GM12892 (cell line): ENCODE data around the gene ACOT2.
A peak's percentile ranks its signal among the peaks of the same experiment; 100 is the strongest.
"Not testable (repeated sequence)": the region's sequence is repeated elsewhere in the genome, so short reads cannot be mapped to it uniquely, and the experiment has no call there.

Experiments
- DNase-seq: peaks from one replicate; pipeline ENCODE4 v3.0.0; 2011; ENCODE audit not compliant: insufficient read length
- FAIRE-seq: peaks from 2 replicates; lab custom pipeline; 2011; peaks lifted over from hg19 to GRCh38; lab: Jason Lieb, UNC
- POLR2A ChIP-seq: IDR thresholded peaks from 2 replicates; pipeline ENCODE4 v1.6.1; 2011; ENCODE audit warnings: low read depth, low read length, control low read depth
- POLR2AphosphoS5 ChIP-seq: IDR thresholded peaks from 2 replicates; pipeline ENCODE4 v1.6.1; 2011; ENCODE audit warnings: low read depth, low read length, control low read depth
- TAF1 ChIP-seq: IDR thresholded peaks from 2 replicates; pipeline ENCODE4 v1.6.1; 2011; ENCODE audit warnings: low read depth, mild to moderate bottlenecking, control low read depth, low read length, borderline replicate concordance

Gene ACOT2

DNA sequence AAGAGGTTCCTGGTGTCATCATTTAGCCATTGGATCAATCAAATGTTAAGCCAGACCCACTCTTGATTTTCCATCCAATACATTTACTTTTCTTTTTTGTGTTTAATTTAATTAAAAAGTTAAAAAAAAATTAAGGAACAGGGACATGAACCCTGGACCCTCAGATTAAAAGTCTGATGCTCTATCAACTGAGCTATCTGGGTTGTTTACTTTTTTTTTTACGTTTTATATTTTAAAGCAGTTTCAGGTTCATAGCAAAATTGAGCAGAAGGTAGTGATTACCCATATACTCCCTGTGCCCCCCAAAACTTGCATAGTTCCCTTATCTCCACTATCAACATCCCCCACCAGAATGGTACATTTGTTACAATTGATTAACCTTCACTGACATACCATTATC, 19.7 kb downstream of the ACOT2 start:
- DNase-seq (no peak), FAIRE-seq (no peak)

GRCh38 chr14:73589116-73589515, 20.1 kb downstream of the ACOT2 start:
- TF ChIP-seq POLR2A, result no peak
- no peak for TF ChIP-seq POLR2AphosphoS5
- no peak for TF ChIP-seq TAF1
- FAIRE-seq (no peak), DNase-seq (no peak)

More for the DNA sequence above, 19.7 kb downstream of the ACOT2 start:
- no peak for TF ChIP-seq TAF1
- TF ChIP-seq POLR2A, result no peak
- TF ChIP-seq POLR2AphosphoS5, result no peak

GRCh38 chr14:73590673-73591004, 21.6 kb downstream of the ACOT2 start:
- not testable (repeated sequence) for DNase-seq, FAIRE-seq

DNA sequence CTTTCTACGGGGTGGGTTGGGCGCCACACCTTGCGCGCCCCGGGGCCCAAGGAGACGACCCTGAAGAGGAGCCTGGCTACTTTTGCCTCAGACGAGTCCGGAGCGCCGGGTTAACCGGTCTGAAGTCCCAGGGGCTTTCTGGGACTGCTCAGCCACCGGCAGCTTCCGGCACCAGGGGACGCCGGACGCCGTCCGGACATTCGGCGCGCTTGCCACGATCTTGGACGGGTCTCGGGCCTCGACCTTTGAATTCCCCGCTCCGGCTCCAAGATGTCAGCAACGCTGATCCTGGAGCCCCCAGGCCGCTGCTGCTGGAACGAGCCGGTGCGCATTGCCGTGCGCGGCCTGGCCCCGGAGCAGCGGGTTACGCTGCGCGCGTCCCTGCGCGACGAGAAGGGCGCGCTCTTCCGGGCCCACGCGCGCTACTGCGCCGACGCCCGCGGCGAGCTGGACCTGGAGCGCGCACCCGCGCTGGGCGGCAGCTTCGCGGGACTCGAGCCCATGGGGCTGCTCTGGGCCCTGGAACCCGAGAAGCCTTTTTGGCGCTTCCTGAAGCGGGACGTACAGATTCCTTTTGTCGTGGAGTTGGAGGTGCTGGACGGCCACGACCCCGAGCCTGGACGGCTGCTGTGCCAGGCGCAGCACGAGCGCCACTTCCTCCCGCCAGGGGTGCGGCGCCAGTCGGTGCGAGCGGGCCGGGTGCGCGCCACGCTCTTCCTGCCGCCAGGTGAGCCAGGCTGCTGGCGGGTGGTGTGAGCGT, 22.9 kb downstream of the ACOT2 start, which contains the start of gene ACOT4:
ACOT4 (plus strand) TSS at position 184 of the 760 bp plus-strand sequence; CDS start at position 271, 87 bp downstream.
- TF ChIP-seq POLR2AphosphoS5, result 0 out of 2 replicates have a peak, but pooled peaks have one; percentile 34
- 0 out of 2 replicates have a peak, but pooled peaks have one; percentile 35 for TF ChIP-seq TAF1
- peak; percentile 77; the same call in 1 of the 2 replicates for TF ChIP-seq POLR2A
- FAIRE-seq (peak; percentile 63), DNase-seq (peak; percentile 58)

DNA sequence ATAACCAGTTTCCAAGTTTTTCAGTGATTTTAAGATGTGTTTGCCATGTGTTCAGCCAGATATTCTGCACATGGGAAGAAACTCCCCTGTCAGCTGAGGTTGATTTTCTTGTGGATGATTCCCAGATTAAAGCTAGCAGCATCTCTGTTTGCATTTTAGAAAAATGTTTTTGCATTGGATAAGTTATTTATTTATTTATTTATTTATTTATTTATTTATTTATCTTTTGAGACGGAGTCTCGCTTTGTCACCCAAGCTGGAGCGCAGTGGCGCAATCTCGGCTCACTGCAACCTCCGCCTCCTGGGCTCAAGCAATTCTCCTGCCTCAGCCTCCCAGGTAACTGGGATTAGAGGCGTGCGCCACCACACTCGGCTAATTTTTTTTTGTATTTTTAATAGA, 25.5 kb downstream of the ACOT2 start:
- no peak for DNase-seq
- FAIRE-seq, result no peak
- TF ChIP-seq POLR2A (no peak), POLR2AphosphoS5 (no peak), TAF1 (no peak)

GRCh38 chr14:73599499-73599898, 30.5 kb downstream of the ACOT2 start:
- FAIRE-seq (no peak), DNase-seq (no peak)
- no peak for TF ChIP-seq TAF1
- TF ChIP-seq POLR2A, result no peak
- no peak for TF ChIP-seq POLR2AphosphoS5

DNA sequence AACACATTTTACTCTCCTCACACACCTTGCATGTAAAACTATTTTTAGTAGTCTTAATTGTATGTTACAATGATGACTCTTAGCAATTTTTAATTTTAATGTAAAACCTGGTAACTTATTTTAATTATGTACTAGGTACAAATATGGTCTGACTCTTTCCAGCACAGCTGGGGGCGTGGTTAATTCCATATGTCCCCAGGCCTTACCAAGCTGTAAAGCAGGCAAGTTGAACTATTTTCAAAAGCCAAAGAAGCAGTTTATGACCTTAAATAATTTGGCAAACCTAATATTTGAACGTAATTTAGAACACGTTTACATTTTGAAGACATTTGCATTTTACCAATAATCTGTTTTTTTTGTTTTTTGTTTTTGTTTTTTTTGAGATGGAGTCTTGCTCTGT, 34.0 kb downstream of the ACOT2 start:
- no peak for DNase-seq
- TF ChIP-seq TAF1 (no peak), POLR2A (no peak), POLR2AphosphoS5 (no peak)
- no peak for FAIRE-seq

DNA sequence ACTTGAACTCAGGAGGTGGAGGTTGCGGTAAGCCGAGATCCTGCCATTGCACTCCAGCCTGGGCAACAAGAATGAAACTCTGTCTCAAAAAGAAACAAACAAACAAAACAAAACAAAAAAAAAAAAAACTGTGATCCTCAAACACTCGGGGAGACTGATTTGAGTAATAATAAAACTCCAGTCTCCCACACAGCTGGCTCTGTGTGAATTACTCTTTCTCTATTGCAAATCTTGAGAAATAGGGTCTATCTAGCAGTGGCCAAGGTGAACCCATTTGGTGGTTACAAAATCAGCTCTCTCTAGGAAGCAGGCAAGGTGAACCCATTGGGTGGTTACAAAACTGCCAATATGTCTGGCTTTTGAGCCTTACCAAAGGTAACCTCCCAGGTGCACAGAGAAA, 37.3 kb downstream of the ACOT2 start:
- FAIRE-seq (no peak), DNase-seq (no peak)
- TF ChIP-seq POLR2AphosphoS5 (no peak), POLR2A (no peak), TAF1 (no peak)

DNA sequence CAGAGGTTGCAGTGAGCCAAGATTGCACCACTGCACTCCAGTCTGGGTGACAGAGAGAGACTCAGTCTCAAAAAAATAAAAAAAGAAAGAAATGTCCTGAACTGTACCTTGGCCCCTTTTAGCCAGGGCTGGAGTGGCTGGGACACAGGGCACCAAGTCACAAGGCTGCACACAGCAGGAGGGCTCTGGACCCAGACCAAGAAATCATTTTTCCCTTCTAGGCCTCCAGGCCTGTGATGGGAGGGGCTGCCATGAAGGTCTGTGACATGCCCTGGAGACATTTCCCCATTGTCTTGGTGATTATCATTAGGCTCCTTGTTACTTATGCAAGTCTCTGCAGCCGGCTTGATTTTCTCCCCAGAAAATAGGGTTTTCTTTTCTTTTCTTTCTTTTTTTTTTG, 38.2 kb downstream of the ACOT2 start:
- DNase-seq, result no peak
- FAIRE-seq, result no peak
- TF ChIP-seq POLR2A (no peak), POLR2AphosphoS5 (no peak), TAF1 (no peak)

- no peak for TF ChIP-seq TAF1
- TF ChIP-seq POLR2A, result no peak
- no peak for TF ChIP-seq POLR2AphosphoS5
- FAIRE-seq (no peak), DNase-seq (no peak)
Measured at GRCh38 chr14:73610687-73611086, 41.7 kb downstream of the ACOT2 start.

DNA sequence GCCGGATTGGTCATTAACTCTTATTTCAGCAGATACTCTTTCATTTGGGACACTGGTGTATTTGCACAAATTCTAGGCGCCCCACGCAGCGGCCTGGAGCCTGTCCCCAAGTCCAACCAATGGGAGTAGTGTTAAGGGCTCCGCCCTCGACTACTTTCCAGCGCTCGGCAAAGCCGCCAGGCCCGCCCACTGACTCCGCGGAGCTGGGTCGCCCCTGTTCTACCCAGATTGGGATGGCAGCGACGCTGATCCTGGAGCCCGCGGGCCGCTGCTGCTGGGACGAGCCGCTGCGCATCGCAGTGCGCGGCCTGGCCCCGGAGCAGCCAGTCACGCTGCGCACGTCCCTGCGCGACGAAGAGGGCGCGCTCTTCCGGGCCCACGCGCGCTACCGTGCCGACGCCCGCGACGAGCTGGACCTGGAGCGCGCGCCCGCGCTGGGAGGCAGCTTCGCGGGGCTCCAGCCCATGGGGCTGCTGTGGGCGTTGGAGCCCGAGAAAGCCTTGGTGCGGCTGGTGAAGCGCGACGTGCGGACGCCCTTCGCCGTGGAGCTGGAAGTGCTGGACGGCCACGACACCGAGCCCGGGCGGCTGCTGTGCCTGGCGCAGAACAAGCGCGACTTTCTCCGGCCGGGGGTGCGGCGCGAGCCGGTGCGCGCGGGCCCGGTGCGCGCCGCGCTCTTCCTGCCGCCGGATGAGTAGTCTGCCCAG, 43.5 kb downstream of the ACOT2 start, which contains the start of gene ACOT6:
ACOT6 (plus strand) TSS at position 179 of the 707 bp plus-strand sequence; CDS start at position 234, 55 bp downstream.
- FAIRE-seq (peak; percentile 76), DNase-seq (peak; percentile 50)
- TF ChIP-seq POLR2AphosphoS5 (no peak), TAF1 (no peak), POLR2A (peak; percentile 52; the same call in 1 of the 2 replicates)

- DNase-seq, result no peak
- no peak for TF ChIP-seq POLR2AphosphoS5
- TF ChIP-seq POLR2A, result no peak
- TF ChIP-seq TAF1, result no peak
- FAIRE-seq, result peak; percentile 48
Measured at GRCh38 chr14:73613046-73613383, 44.0 kb downstream of the ACOT2 start.
